Activated B cell treated with CpG ODN at 0.5 μM for 24 hours (primary cell): ENCODE data around the gene AK9. TPM values are rescaled to one million over a fixed set of nuclear protein-coding genes. Genes with fewer than 3 reads are reported as not detected.

ENCODE experiments used
- ATAC-seq: fragments of 200-7000 bp; cut with Tn5 transposase; one replicate; pipeline ENCODE4 v1.10.0; 2021; ENCODE audit warnings: low read depth, mild to moderate bottlenecking, moderate library complexity
- CTCF ChIA-PET: fragments of 350-600 bp; sonication (Branson Sonifier 250); formaldehyde crosslinking; loops from one replicate; lab custom pipeline; 2021; ENCODE audit warnings: antibody characterized with exemption; lab: Charles Lee
- POLR2A ChIA-PET: fragments of 350-600 bp; sonication (Branson Sonifier 250); formaldehyde crosslinking; loops from one replicate; lab custom pipeline; 2021; ENCODE audit warnings: antibody characterized with exemption; lab: Charles Lee
- DNase-seq: peaks from one replicate; pipeline ENCODE4 v3.0.0; 2022
- H3K27ac Mint-ChIP-seq: one replicate; pipeline ENCODE4 v1.8.0; 2020; ENCODE audit warnings: mixed read lengths
- H3K27me3 Mint-ChIP-seq: one replicate; pipeline ENCODE4 v1.8.0; 2021; ENCODE audit warnings: mixed read lengths
- H3K36me3 Mint-ChIP-seq: one replicate; pipeline ENCODE4 v1.8.0; 2021; ENCODE audit warnings: low read depth, mixed read lengths
- H3K4me1 Mint-ChIP-seq: one replicate; pipeline ENCODE4 v1.8.0; 2021; ENCODE audit warnings: mixed read lengths
- H3K4me3 Mint-ChIP-seq: one replicate; pipeline ENCODE4 v1.8.0; 2020; ENCODE audit warnings: mild to moderate bottlenecking, mixed read lengths
- H3K9me3 Mint-ChIP-seq: one replicate; pipeline ENCODE4 v1.8.0; 2020; ENCODE audit warnings: mixed read lengths
- CTCF ChIP-seq: fragments of 200-600 bp; IDR thresholded peaks from one replicate; pipeline ENCODE4 v1.8.0; 2022; ENCODE audit warnings: antibody characterized with exemption, mild to moderate bottlenecking
- intact Hi-C: fragments of 100-400 bp; cut with micrococcal nuclease; formaldehyde crosslinking; loops from one replicate; pipeline ENCODE4 v1.15.1; 2024
- total RNA-seq: library from RNA; stranded (reverse); gene quantifications from 2 replicates; pipeline ENCODE4 v1.2.3, GENCODE V29; 2022

AK9 gene
- total RNA-seq, 1 donor from 2014 or later, result 9.1 TPM

DNA sequence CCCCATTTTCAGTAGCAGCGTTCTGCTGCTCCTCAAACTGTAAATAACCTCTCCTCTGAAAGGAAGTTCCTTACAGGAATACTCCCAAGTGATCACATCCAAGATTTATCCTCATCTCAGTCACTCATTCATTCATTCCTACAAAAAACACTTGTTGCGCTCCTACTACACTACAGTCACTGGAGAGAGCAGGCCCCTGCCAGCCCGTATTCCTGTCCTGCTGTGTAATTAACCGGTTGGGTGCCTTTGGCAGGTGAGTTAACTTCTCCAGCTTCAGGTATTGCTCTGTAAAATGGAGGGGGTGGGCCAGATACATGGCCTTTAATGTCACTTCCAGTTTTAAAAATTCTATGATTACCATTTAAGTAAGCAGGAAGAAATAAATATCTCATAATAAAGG, 192.9 kb downstream of the AK9 start:
- Mint-ChIP-seq H3K36me3 (no peaks in the 10 kb centered on the region), H3K27ac (no peak overlapping the region), H3K27me3 (no peaks in the 10 kb centered on the region), H3K9me3 (no peaks in the 10 kb centered on the region), H3K4me1 (peaks cover 11% of the 10 kb centered on the region), H3K4me3 (no peak overlapping the region)
- ATAC-seq, result no peak
- TF ChIP-seq CTCF, result no peak
- ChIA-PET CTCF (no interaction called here), POLR2A (no interaction called here)
- no peak for DNase-seq
- intact Hi-C loops, result no loop called here

GRCh38 chr6:109496036-109496772, 194.8 kb downstream of the AK9 start:
- Mint-ChIP-seq H3K9me3 (no peaks in the 10 kb centered on the region), H3K4me3 (no peak overlapping the region), H3K27me3 (no peaks in the 10 kb centered on the region), H3K27ac (no peak overlapping the region), H3K36me3 (no peaks in the 10 kb centered on the region), H3K4me1 (peaks cover 16% of the 10 kb centered on the region)
- intact Hi-C loops, result no loop called here
- TF ChIP-seq CTCF, result no peak
- ChIA-PET CTCF (no interaction called here), POLR2A (no interaction called here)
- DNase-seq (no peak), ATAC-seq (no peak)

GRCh38 chr6:109493865-109494264, 197.1 kb downstream of the AK9 start:
- intact Hi-C loops, result loop anchor here (1.0 kb wide), 1 partner anchor 11 kb away; the partner anchor contains the start of gene ZBTB24
- Mint-ChIP-seq H3K4me3 (no peak overlapping the region), H3K9me3 (no peaks in the 10 kb centered on the region), H3K27me3 (no peaks in the 10 kb centered on the region), H3K27ac (no peak overlapping the region), H3K36me3 (no peaks in the 10 kb centered on the region), H3K4me1 (peaks cover 19% of the 10 kb centered on the region)
- no peak for DNase-seq
- TF ChIP-seq CTCF, result no peak
- CTCF ChIA-PET, result no interaction called here
- ATAC-seq, result peak; percentile 62
- POLR2A ChIA-PET, result no interaction called here

GRCh38 chr6:109491207-109491938, 199.6 kb downstream of the AK9 start:
- intact Hi-C loops, result no loop called here
- Mint-ChIP-seq H3K36me3 (no peaks in the 10 kb centered on the region), H3K27ac (peak overlapping the region; percentile 7), H3K4me3 (no peak overlapping the region), H3K27me3 (no peaks in the 10 kb centered on the region), H3K4me1 (peaks cover 19% of the 10 kb centered on the region), H3K9me3 (no peaks in the 10 kb centered on the region)
- TF ChIP-seq CTCF, result no peak
- POLR2A ChIA-PET, result interaction anchor here (0.6 to 1.3 kb wide), 3 partner anchors 33 to 1378 kb away, joined by 3 to 4 read pairs (median 3); partner anchors contain the start of gene CD164
- ATAC-seq (no peak), DNase-seq (no peak)
- CTCF ChIA-PET, result no interaction called here

DNA sequence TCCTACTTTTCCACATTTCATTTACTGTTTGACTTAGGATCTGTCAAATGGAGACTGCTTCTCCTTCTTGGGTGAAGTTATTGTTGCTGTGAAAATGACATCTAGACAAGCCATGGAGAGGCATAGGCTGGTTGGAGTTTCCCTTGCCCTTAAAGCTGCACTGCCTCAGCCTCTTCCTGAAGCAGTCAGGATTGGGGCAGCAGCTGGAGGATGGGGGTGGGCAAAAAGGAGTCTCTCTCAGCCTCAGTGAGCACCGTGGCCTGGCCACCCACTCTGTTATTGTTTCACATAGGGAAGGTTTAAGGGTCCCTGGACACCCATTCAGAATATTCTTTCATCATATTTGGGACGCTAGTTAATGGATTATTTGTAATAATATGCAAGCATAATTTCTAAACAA, 200.3 kb downstream of the AK9 start:
- no peak for DNase-seq
- Mint-ChIP-seq H3K27ac (no peak overlapping the region), H3K36me3 (no peaks in the 10 kb centered on the region), H3K27me3 (no peaks in the 10 kb centered on the region), H3K4me3 (no peak overlapping the region), H3K9me3 (no peaks in the 10 kb centered on the region), H3K4me1 (peaks cover 19% of the 10 kb centered on the region)
- TF ChIP-seq CTCF, result no peak
- POLR2A ChIA-PET, result interaction anchor here (1.0 kb wide), 1 partner anchor 32 kb away, joined by 3 read pairs; no protein-coding TSS in a partner anchor
- ATAC-seq, result no peak
- intact Hi-C loops, result no loop called here
- CTCF ChIA-PET, result no interaction called here
